Neutrophil (primary cell): Measurements from ENCODE around the gene ENOX1.

Experiments used
- H3K27ac ChIP-seq: fragments of 200-600 bp; sonication (generic); 2 replicates; pipeline ENCODE4 v1.5.1; 2016; ENCODE audit warnings: mild to moderate bottlenecking, moderate library complexity
- H3K27me3 ChIP-seq: fragments of 200-600 bp; sonication (generic); 2 replicates; pipeline ENCODE4 v1.6.0; 2016; ENCODE audit warnings: mild to moderate bottlenecking
- H3K36me3 ChIP-seq: fragments of 200-600 bp; sonication (generic); 2 replicates; pipeline ENCODE4 v1.5.1; 2017
- H3K4me1 ChIP-seq, 2 experiments: fragments of 200-600 bp in 1 of 2; sonication (generic) in 1 of 2; 1 replicate in 1 of 2; 2 replicates in 1 of 2; pipeline versions ENCODE4 v1.5.1 to v1.6.1; 2013 to 2016; ENCODE audit warnings: low read depth in 1 of 2, low read length in 1 of 2, mild to moderate bottlenecking in 1 of 2, moderate library complexity in 1 of 2; ENCODE audit not compliant: control insufficient read depth in 1 of 2, insufficient read depth in 1 of 2
- H3K4me3 ChIP-seq, 2 experiments: fragments of 200-600 bp in 1 of 2; sonication (generic) in 1 of 2; 1 replicate in 1 of 2; 2 replicates in 1 of 2; pipeline ENCODE4 v1.5.1; 2013 to 2016; ENCODE audit warnings: low read depth in 1 of 2, low read length in 1 of 2, mild to moderate bottlenecking in 1 of 2, moderate library complexity in 1 of 2
- H3K9me3 ChIP-seq: fragments of 200-600 bp; sonication (generic); 2 replicates; pipeline ENCODE4 v1.5.1; 2016
- TF ChIP-seq, protein P1 (sequence below): fragments of 200-600 bp; sonication (generic); IDR thresholded peaks from 2 replicates; pipeline ENCODE4 v1.5.1; 2016; ENCODE audit warnings: antibody characterized with exemption

Gene ENOX1

DNA sequence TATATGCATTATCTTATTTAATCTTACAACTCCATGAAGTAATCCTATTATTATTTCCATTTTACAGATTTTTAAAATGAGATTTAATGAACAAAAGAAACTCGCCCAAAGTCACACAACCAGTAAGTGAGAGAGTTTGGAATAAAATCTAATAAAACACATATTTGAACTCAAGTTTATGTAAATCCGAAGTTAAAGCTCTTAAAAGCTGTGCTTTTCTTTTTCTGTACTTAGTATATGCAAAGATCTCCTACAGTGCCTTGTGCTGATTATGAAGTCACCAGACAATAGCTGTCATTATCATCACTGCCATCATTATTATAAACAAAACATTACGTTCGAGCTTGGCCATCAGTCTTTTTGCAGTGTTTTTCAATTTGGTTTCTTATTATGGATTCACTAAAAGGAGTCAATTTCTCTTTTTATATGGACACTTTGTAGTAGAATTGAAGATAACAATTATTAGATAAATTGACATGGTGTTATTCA, 29.7 kb upstream of the ENOX1 start:
- TF ChIP-seq, protein P1, sequence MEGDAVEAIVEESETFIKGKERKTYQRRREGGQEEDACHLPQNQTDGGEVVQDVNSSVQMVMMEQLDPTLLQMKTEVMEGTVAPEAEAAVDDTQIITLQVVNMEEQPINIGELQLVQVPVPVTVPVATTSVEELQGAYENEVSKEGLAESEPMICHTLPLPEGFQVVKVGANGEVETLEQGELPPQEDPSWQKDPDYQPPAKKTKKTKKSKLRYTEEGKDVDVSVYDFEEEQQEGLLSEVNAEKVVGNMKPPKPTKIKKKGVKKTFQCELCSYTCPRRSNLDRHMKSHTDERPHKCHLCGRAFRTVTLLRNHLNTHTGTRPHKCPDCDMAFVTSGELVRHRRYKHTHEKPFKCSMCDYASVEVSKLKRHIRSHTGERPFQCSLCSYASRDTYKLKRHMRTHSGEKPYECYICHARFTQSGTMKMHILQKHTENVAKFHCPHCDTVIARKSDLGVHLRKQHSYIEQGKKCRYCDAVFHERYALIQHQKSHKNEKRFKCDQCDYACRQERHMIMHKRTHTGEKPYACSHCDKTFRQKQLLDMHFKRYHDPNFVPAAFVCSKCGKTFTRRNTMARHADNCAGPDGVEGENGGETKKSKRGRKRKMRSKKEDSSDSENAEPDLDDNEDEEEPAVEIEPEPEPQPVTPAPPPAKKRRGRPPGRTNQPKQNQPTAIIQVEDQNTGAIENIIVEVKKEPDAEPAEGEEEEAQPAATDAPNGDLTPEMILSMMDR, result no peak
- H3K4me3 ChIP-seq, result no peak overlapping the region
- no peaks in the 10 kb centered on the region for H3K27me3 ChIP-seq
- H3K9me3 ChIP-seq, result no peaks in the 10 kb centered on the region
- no peaks in the 10 kb centered on the region for H3K4me1 ChIP-seq
- no peaks in the 10 kb centered on the region for H3K36me3 ChIP-seq
- H3K27ac ChIP-seq, result no peak overlapping the region

DNA sequence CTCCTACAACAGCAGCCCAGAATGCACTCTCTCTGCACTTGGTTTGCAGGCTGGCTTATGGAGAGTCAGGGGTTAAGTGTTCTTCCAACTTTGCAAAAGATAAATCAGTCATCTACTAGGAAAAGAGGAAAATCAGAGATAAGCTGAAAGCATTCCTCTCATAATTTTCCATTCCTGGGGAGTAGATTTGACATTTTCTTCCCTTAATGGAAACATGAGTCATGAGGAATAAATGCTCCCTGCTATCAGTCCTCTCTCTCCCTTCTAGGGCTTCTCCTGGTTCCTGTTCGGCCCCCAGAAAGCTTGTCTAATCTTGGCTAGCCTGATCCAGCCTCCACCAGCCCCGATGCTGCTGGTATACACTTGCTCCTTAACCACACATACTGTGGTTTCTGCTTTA, 28.4 kb upstream of the ENOX1 start:
- Histone ChIP-seq H3K4me3 (no peak overlapping the region), H3K27me3 (no peaks in the 10 kb centered on the region), H3K9me3 (no peaks in the 10 kb centered on the region), H3K4me1 (no peaks in the 10 kb centered on the region), H3K27ac (no peak overlapping the region), H3K36me3 (no peaks in the 10 kb centered on the region)
- TF ChIP-seq, protein P1, result no peak

DNA sequence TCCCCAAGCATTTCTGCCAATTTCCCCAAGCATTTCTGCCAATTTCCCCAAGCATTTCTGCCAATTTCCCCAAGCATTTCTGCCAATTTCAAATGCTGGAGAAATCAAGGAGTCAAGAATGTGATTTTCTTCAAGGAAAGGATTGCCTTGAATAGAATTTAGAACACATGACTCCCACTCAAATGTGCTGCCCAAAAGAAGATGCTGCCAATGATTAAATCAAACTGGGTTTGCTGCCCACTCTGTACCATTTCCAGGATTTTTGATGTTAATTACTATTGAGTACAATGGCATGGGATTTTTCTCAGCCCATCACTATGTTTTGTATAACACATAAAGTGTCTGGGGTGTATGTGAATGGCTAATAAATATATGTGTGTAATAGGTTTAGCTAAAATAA, 21.9 kb upstream of the ENOX1 start:
- Histone ChIP-seq H3K4me3 (no peak overlapping the region), H3K36me3 (no peaks in the 10 kb centered on the region), H3K4me1 (no peaks in the 10 kb centered on the region), H3K27ac (no peak overlapping the region), H3K9me3 (no peaks in the 10 kb centered on the region), H3K27me3 (no peaks in the 10 kb centered on the region)
- TF ChIP-seq, protein P1, result no peak

DNA sequence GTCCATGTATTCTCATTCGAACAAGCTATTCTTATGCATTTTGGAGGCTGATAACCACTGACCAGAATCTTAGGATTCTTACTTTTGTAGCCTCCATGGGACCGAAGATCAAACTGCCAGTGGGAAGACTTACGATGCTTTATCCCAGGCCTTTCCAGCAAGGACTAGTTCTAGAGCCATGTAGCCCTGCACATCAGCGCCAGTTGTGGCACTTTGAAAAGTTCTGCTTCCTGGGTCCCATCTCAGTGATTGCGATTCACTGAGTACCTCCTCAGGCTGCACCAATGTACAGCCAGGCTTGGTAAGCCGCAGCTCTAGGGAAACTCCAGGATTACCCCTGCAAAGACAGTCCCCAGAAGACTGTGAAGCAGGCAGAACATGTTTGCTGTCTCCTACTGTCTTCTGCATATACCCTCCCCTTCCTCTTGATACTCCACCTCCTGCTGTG, 18.9 kb upstream of the ENOX1 start:
- H3K27me3 ChIP-seq, result no peaks in the 10 kb centered on the region
- TF ChIP-seq, protein P1, result no peak
- no peaks in the 10 kb centered on the region for H3K9me3 ChIP-seq
- no peak overlapping the region for H3K27ac ChIP-seq
- no peaks in the 10 kb centered on the region for H3K36me3 ChIP-seq
- no peaks in the 10 kb centered on the region for H3K4me1 ChIP-seq
- H3K4me3 ChIP-seq, result no peak overlapping the region

DNA sequence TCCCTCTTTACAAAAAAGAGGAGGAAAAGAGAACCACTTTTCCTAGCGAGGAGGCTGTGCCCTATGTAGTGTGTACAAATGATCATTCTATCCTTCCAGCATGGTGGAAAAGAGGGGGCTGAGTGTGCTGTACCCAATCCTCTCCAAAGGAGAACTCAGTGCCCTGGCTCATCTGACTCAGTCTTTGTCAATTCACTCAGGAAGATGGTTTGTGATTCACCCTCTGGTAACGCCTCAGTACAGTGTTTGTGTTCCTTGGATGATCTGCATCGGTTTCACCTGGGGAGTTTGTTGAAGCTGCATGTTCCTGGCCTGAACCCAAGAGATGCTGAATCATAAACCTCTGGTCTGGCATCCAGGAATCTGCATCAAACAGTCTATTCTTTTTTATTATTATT, 18.3 kb upstream of the ENOX1 start:
- H3K36me3 ChIP-seq, result no peaks in the 10 kb centered on the region

More for the DNA sequence above, 18.3 kb upstream of the ENOX1 start:
- Histone ChIP-seq H3K27ac (no peak overlapping the region), H3K27me3 (no peaks in the 10 kb centered on the region), H3K4me1 (no peaks in the 10 kb centered on the region), H3K4me3 (no peak overlapping the region), H3K9me3 (no peaks in the 10 kb centered on the region)
- TF ChIP-seq, protein P1, result no peak
